ENCODE data around the gene ZNF330. TPM values are rescaled to one million over a fixed set of nuclear protein-coding genes. Genes with fewer than 3 reads are reported as not detected.

ZNF330 gene
- polyA plus RNA-seq, 1 of the 3 experiments (the other 2 are of a cell fraction) = 19.4 TPM

DNA sequence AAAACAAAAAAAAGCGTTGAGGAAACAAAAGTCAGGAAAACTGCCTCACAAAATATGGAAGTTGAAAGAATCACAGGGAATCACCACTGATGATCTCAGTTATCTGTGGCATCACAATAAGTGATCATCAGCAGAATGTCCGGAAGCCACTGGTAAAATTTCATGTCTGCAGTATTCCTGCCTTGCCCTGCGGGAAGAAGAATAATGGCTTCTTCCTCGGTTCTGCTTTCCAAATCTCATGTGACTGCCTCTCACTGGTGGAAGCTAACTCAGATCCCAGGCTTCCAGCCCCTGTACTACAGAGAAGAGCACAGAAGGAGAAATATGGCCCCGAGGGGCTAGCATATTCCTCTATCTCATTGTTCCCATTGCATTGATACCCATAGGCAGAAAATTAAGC is 12.7 kb upstream of the ZNF330 start:
- no peak for DNase-seq

More for the DNA sequence above, 12.7 kb upstream of the ZNF330 start:
- no peak overlapping the region for H3K9ac ChIP-seq
- H3K9me2 ChIP-seq = no peaks in the 10 kb centered on the region
- no peaks in the 10 kb centered on the region for H3K79me2 ChIP-seq (ENCODE audit: insufficient read depth)
- no peaks in the 10 kb centered on the region for H3K4me1 ChIP-seq (ENCODE audit: control insufficient read depth in 1 of 2, insufficient read depth in 2 of 2, low read depth in 1 of 2, low read length in 1 of 2)
- ChIA-PET CTCF (no interaction called here), POLR2A (no interaction called here)
- no peaks in the 10 kb centered on the region for H3K9me3 ChIP-seq
- no peaks in the 10 kb centered on the region for H3K27me3 ChIP-seq (ENCODE audit: insufficient read depth)
- no peaks in the 10 kb centered on the region for H3F3A ChIP-seq (replicated peaks; ENCODE audit: insufficient read depth)
- H2AFZ ChIP-seq (ENCODE audit: low read depth) = no peak overlapping the region
- no peak overlapping the region for H3K4me2 ChIP-seq
- no peak overlapping the region for H3K27ac ChIP-seq (ENCODE audit: low read depth in 2 of 2, low read length in 1 of 2)
- WGBS (ENCODE audit: low lambda C conversion rate) = 58% methylated on average over 5 of the region's 5 CpGs
- no peaks in the 10 kb centered on the region for H3K36me3 ChIP-seq (replicated peaks in 1 of 2; ENCODE audit: control insufficient read depth in 1 of 2, insufficient read depth in 2 of 2, low read length in 1 of 2)
- H4K20me1 ChIP-seq (ENCODE audit: insufficient read depth) = no peaks in the 10 kb centered on the region
- no peak overlapping the region for H3K4me3 ChIP-seq (ENCODE audit: low read depth in 2 of 2, low read length in 1 of 2)
- TF ChIP-seq TEAD4 (IDR thresholded peaks at IDR 0.05; ENCODE audit: borderline replicate concordance, insufficient read depth) = no peak
- TF ChIP-seq TAF1 (IDR thresholded peaks at IDR 0.05; ENCODE audit: borderline replicate concordance, low read depth, low read length) = no peak
- no peak for TF ChIP-seq RXRA (IDR thresholded peaks at IDR 0.05; ENCODE audit: borderline replicate concordance, low read depth)
- no peak for TF ChIP-seq ELF1 (IDR thresholded peaks at IDR 0.05)
- TF ChIP-seq FOXJ3 (CRISPR knock-in tag; IDR thresholded peaks at IDR 0.05) = no peak
- TF ChIP-seq, protein P1, sequence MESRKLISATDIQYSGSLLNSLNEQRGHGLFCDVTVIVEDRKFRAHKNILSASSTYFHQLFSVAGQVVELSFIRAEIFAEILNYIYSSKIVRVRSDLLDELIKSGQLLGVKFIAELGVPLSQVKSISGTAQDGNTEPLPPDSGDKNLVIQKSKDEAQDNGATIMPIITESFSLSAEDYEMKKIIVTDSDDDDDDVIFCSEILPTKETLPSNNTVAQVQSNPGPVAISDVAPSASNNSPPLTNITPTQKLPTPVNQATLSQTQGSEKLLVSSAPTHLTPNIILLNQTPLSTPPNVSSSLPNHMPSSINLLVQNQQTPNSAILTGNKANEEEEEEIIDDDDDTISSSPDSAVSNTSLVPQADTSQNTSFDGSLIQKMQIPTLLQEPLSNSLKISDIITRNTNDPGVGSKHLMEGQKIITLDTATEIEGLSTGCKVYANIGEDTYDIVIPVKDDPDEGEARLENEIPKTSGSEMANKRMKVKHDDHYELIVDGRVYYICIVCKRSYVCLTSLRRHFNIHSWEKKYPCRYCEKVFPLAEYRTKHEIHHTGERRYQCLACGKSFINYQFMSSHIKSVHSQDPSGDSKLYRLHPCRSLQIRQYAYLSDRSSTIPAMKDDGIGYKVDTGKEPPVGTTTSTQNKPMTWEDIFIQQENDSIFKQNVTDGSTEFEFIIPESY (IDR thresholded peaks at IDR 0.05; ENCODE audit: borderline replicate concordance, low read depth) = no peak
- no peak for TF ChIP-seq POLR2AphosphoS5 (IDR thresholded peaks at IDR 0.05; ENCODE audit: low read depth, low read length)
- TF ChIP-seq, protein P2, sequence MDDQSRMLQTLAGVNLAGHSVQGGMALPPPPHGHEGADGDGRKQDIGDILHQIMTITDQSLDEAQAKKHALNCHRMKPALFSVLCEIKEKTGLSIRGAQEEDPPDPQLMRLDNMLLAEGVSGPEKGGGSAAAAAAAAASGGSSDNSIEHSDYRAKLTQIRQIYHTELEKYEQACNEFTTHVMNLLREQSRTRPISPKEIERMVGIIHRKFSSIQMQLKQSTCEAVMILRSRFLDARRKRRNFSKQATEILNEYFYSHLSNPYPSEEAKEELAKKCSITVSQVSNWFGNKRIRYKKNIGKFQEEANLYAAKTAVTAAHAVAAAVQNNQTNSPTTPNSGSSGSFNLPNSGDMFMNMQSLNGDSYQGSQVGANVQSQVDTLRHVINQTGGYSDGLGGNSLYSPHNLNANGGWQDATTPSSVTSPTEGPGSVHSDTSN (IDR thresholded peaks at IDR 0.05) = no peak
- no peak for TF ChIP-seq TCF12 (IDR thresholded peaks at IDR 0.05)
- TF ChIP-seq, protein P3, sequence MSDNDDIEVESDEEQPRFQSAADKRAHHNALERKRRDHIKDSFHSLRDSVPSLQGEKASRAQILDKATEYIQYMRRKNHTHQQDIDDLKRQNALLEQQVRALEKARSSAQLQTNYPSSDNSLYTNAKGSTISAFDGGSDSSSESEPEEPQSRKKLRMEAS (IDR thresholded peaks at IDR 0.05; ENCODE audit: low read depth) = no peak
- TF ChIP-seq CHD2 (IDR thresholded peaks at IDR 0.05; ENCODE audit: low read length, partially characterized antibody) = no peak
- no peak for TF ChIP-seq REST (IDR thresholded peaks at IDR 0.05; ENCODE audit: low read depth, low read length)
